Neuronal stem cell (in vitro differentiated cells): ENCODE measurements around the gene MELTF.

Experiments used
- DNase-seq: peaks from one replicate; pipeline ENCODE4 v3.0.0-alpha.2; 2013; ENCODE audit warnings: low spot score
- H2AFZ ChIP-seq: one replicate; pipeline ENCODE4 v1.6.1; 2013; ENCODE audit warnings: mild to moderate bottlenecking, low read length, inconsistent platforms
- H2AK5ac ChIP-seq: 2 replicates; pipeline ENCODE4 v1.6.1; 2013; ENCODE audit warnings: low read depth, mild to moderate bottlenecking, inconsistent platforms, low read length, moderate library complexity, mixed read lengths
- H2BK120ac ChIP-seq: 2 replicates; pipeline ENCODE4 v1.6.1; 2013; ENCODE audit warnings: low read depth, mild to moderate bottlenecking, inconsistent platforms, low read length, moderate library complexity, mixed read lengths
- H2BK12ac ChIP-seq: one replicate; pipeline ENCODE4 v1.6.1; 2013; ENCODE audit warnings: low read length, inconsistent platforms
- H2BK15ac ChIP-seq: 2 replicates; pipeline ENCODE4 v1.6.1; 2013; ENCODE audit warnings: mild to moderate bottlenecking, low read length, inconsistent platforms, mixed read lengths
- H2BK5ac ChIP-seq: one replicate; pipeline ENCODE4 v1.6.1; 2013; ENCODE audit warnings: inconsistent platforms, mild to moderate bottlenecking, low read length, moderate library complexity
- H3K14ac ChIP-seq: one replicate; pipeline ENCODE4 v1.6.1; 2013; ENCODE audit warnings: low read length, inconsistent platforms
- H3K18ac ChIP-seq: 2 replicates; pipeline ENCODE4 v1.6.1; 2013; ENCODE audit warnings: low read length, inconsistent platforms
- H3K23ac ChIP-seq: 2 replicates; pipeline ENCODE4 v1.6.1; 2013; ENCODE audit warnings: low read depth, mild to moderate bottlenecking, mixed read lengths, low read length, inconsistent platforms; ENCODE audit not compliant: poor library complexity
- H3K27ac ChIP-seq: replicated peaks from 3 replicates; pipeline ENCODE4 v1.5.1; 2013; ENCODE audit warnings: low read length, inconsistent platforms
- H3K27me3 ChIP-seq, 3 experiments: 2 replicates each; pipeline ENCODE4 v1.6.1; 2013; ENCODE audit warnings: low read length in 3 of 3, mild to moderate bottlenecking in 2 of 3, inconsistent platforms in 1 of 3, low read depth in 1 of 3, mixed read lengths in 1 of 3, moderate library complexity in 1 of 3; ENCODE audit not compliant: control insufficient read depth in 3 of 3, insufficient read depth in 3 of 3
- H3K36me3 ChIP-seq, 2 donors: replicated peaks in 1 of 2; 2 replicates each; pipeline ENCODE4 v1.6.1; 2013; ENCODE audit warnings: low read length in 2 of 2; ENCODE audit not compliant: control insufficient read depth in 2 of 2, insufficient read depth in 2 of 2
- H3K4ac ChIP-seq: 2 replicates; pipeline ENCODE4 v1.6.1; 2013; ENCODE audit warnings: inconsistent platforms, mild to moderate bottlenecking, low read length, moderate library complexity
- H3K4me1 ChIP-seq, 2 donors: 1 replicate in 1 of 2; 2 replicates in 1 of 2; pipeline ENCODE4 v1.6.1; 2013; ENCODE audit warnings: low read length in 2 of 2, low read depth in 1 of 2; ENCODE audit not compliant: control insufficient read depth in 2 of 2, insufficient read depth in 1 of 2
- H3K4me2 ChIP-seq: one replicate; pipeline ENCODE4 v1.6.1; 2013; ENCODE audit warnings: mild to moderate bottlenecking, low read length, inconsistent platforms; ENCODE audit not compliant: insufficient read depth, poor library complexity, severe bottlenecking
- H3K4me3 ChIP-seq, 2 donors: 2 replicates each; pipeline ENCODE4 v1.5.1; 2013; ENCODE audit warnings: low read length in 2 of 2, mild to moderate bottlenecking in 2 of 2, inconsistent platforms in 1 of 2, moderate library complexity in 1 of 2
- H3K79me1 ChIP-seq: one replicate; pipeline ENCODE4 v1.6.1; 2013; ENCODE audit warnings: low read depth, mild to moderate bottlenecking, inconsistent platforms, low read length, moderate library complexity
- H3K9ac ChIP-seq: one replicate; pipeline ENCODE4 v1.6.1; 2013; ENCODE audit warnings: mild to moderate bottlenecking, low read depth, low read length, inconsistent platforms; ENCODE audit not compliant: poor library complexity
- H3K9me3 ChIP-seq, 2 donors: replicated peaks in 1 of 2; 2 replicates each; pipeline versions ENCODE3 to v1.6.1; 2013; ENCODE audit warnings: low read length in 2 of 2, mild to moderate bottlenecking in 2 of 2, inconsistent platforms in 1 of 2, low read depth in 1 of 2, mixed read lengths in 1 of 2, moderate library complexity in 1 of 2; ENCODE audit not compliant: control insufficient read depth in 2 of 2, insufficient read depth in 1 of 2
- H4K8ac ChIP-seq: one replicate; pipeline ENCODE4 v1.6.1; 2013; ENCODE audit warnings: low read depth, mild to moderate bottlenecking, inconsistent platforms, low read length, moderate library complexity
- H4K91ac ChIP-seq: one replicate; pipeline ENCODE4 v1.6.1; 2013; ENCODE audit warnings: low read length, low read depth, mild to moderate bottlenecking, inconsistent platforms; ENCODE audit not compliant: poor library complexity
- WGBS, 2 donors: extraction: QIAGEN DNeasy Blood & Tissue Kit; methylation state at CpG; one replicate each; pipeline ENCODE4 v1.1.7; 2013; ENCODE audit warnings: missing lambda C conversion rate in 2 of 2, mixed read lengths in 1 of 2; ENCODE audit not compliant: insufficient read length in 2 of 2, insufficient replicate concordance in 1 of 2; ENCODE audit errors: extremely low coverage in 2 of 2; 5-methylcytosine and 5-hydroxymethylcytosine counted together

Gene MELTF

DNA sequence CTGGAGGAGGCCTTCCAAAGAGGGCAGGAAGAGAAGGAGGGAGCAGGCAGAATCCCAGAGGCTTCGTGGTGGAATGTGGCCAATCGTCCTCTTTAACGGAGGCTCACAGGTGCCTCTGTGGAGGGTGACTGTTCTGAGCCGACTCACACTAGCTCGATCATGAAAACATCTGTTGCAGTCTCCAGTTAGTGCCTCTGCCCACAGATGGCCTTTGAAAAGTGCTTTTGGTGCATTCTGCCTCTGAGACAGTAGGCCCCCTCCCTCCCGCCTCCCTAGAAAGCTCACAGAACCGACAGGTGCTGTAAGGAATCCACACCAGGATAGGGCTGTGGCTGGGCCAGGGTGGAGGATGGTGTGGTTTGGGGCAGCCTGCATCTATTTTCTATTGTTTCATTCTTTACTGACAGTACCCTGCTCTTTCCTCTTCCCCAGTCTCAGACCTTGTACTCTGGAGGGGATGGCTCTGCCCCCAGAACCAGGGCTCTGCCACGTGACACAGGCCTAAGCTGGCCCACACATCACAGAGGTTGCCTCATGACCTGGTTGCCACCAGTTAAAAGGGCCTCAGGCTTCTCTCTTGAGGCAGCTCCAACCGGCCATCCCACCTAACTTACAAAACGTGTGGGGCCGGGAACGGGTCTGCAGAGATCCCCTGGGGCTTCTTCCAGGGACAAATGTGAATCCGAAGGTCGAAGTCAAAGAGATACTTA, 33.8 kb downstream of the MELTF start:
- Histone ChIP-seq H3K18ac (no peak overlapping the region), H2AK5ac (no peak overlapping the region), H4K91ac (no peak overlapping the region), H3K4me3 (no peak overlapping the region), H3K4me1 (peaks cover 4 to 6% of the 10 kb centered on the region in 2 donors), H3K4me2 (no peak overlapping the region), H3K27ac (no peak overlapping the region), H3K14ac (no peak overlapping the region), H3K9me3 (peaks cover 0 to 4% of the 10 kb centered on the region in 2 donors), H3K79me1 (peaks cover 4% of the 10 kb centered on the region), H2BK5ac (no peak overlapping the region), H2BK12ac (no peak overlapping the region), H2BK15ac (no peak overlapping the region), H3K27me3 (peaks cover 0 to 5% (median 3%) of the 10 kb centered on the region in 3 experiments), H3K23ac (no peak overlapping the region), H4K8ac (no peak overlapping the region), H3K36me3 (no peaks in the 10 kb centered on the region), H3K9ac (no peak overlapping the region), H2AFZ (peak overlapping the region; percentile 32), H3K4ac (no peak overlapping the region), H2BK120ac (no peak overlapping the region)
- WGBS, 2 donors: no CpG with 5 or more reads among the region's 14 CpGs
- no peak for DNase-seq

GRCh38 chr3:196995027-196995426, 34.6 kb downstream of the MELTF start:
- no peak overlapping the region for H2BK5ac ChIP-seq
- no peaks in the 10 kb centered on the region for H3K36me3 ChIP-seq
- no peak overlapping the region for H2AFZ ChIP-seq
- no peak overlapping the region for H2AK5ac ChIP-seq
- H3K9ac ChIP-seq: peak overlapping the region; percentile 64
- H3K27ac ChIP-seq: no peak overlapping the region
- H4K91ac ChIP-seq: peak overlapping the region; percentile 22
- H3K27me3 ChIP-seq: peaks cover 0 to 5% (median 3%) of the 10 kb centered on the region in 3 experiments
- H3K23ac ChIP-seq: peak overlapping the region; percentile 83
- H3K18ac ChIP-seq: peak overlapping the region; percentile 61
- no peak for DNase-seq
- WGBS, 2 donors: no CpG with 5 or more reads among the region's 19 CpGs
- H2BK15ac ChIP-seq: no peak overlapping the region
- H3K4me3 ChIP-seq: peak overlapping the region in 1 of 2 donors; percentile 70
- peaks cover 4% of the 10 kb centered on the region for H3K79me1 ChIP-seq
- H3K4me2 ChIP-seq: no peak overlapping the region
- H2BK120ac ChIP-seq: no peak overlapping the region
- H4K8ac ChIP-seq: peak overlapping the region; percentile 32
- no peak overlapping the region for H3K4ac ChIP-seq
- H3K4me1 ChIP-seq: peaks cover 4 to 6% of the 10 kb centered on the region in 2 donors
- H3K14ac ChIP-seq: peak overlapping the region; percentile 100
- peak overlapping the region; percentile 63 for H2BK12ac ChIP-seq
- peaks cover 0 to 4% of the 10 kb centered on the region in 2 donors for H3K9me3 ChIP-seq

- H3K27me3 ChIP-seq: peaks cover 0 to 5% (median 3%) of the 10 kb centered on the region in 3 experiments
- no peak overlapping the region for H2BK120ac ChIP-seq
- H3K4me1 ChIP-seq: peaks cover 4 to 6% of the 10 kb centered on the region in 2 donors
- H3K79me1 ChIP-seq: peaks cover 4% of the 10 kb centered on the region
- no CpG with 5 or more reads among the region's 16 CpGs for WGBS, 2 donors
- H3K9ac ChIP-seq: no peak overlapping the region
- H3K14ac ChIP-seq: no peak overlapping the region
- H2AK5ac ChIP-seq: no peak overlapping the region
- no peaks in the 10 kb centered on the region for H3K36me3 ChIP-seq
- no peak overlapping the region for H2BK15ac ChIP-seq
- DNase-seq: no peak
- peak overlapping the region; percentile 78 for H2AFZ ChIP-seq
- no peak overlapping the region for H3K4ac ChIP-seq
- no peak overlapping the region for H2BK5ac ChIP-seq
- peaks cover 0 to 4% of the 10 kb centered on the region in 2 donors for H3K9me3 ChIP-seq
- H3K4me3 ChIP-seq: no peak overlapping the region
- peak overlapping the region; percentile 24 for H3K18ac ChIP-seq
- no peak overlapping the region for H4K8ac ChIP-seq
- no peak overlapping the region for H3K23ac ChIP-seq
- no peak overlapping the region for H4K91ac ChIP-seq
- H3K27ac ChIP-seq: no peak overlapping the region
- H3K4me2 ChIP-seq: no peak overlapping the region
- H2BK12ac ChIP-seq: no peak overlapping the region
Measured at GRCh38 chr3:196994056-196994455, 35.6 kb downstream of the MELTF start.

GRCh38 chr3:196992461-196993065, 37.1 kb downstream of the MELTF start:
- no peak overlapping the region for H2BK5ac ChIP-seq
- H2AFZ ChIP-seq: no peak overlapping the region
- H3K36me3 ChIP-seq: no peaks in the 10 kb centered on the region
- peak overlapping the region; percentile 75 for H2BK12ac ChIP-seq
- peaks cover 0 to 6% (median 3%) of the 10 kb centered on the region in 3 experiments for H3K27me3 ChIP-seq
- DNase-seq: no peak
- peaks cover 0 to 4% of the 10 kb centered on the region in 2 donors for H3K9me3 ChIP-seq
- H2BK120ac ChIP-seq: no peak overlapping the region
- peaks cover 6 to 9% of the 10 kb centered on the region in 2 donors for H3K4me1 ChIP-seq
- H4K91ac ChIP-seq: no peak overlapping the region
- H2BK15ac ChIP-seq: peak overlapping the region; percentile 9
- H3K14ac ChIP-seq: no peak overlapping the region
- H3K4ac ChIP-seq: no peak overlapping the region
- peak overlapping the region in 1 of 2 donors; percentile 38 for H3K4me3 ChIP-seq
- no peak overlapping the region for H3K27ac ChIP-seq
- no peak overlapping the region for H3K4me2 ChIP-seq
- no peak overlapping the region for H3K23ac ChIP-seq
- no peak overlapping the region for H3K18ac ChIP-seq
- WGBS, 2 donors: no CpG with 5 or more reads among the region's 17 CpGs
- H3K79me1 ChIP-seq: peaks cover 4% of the 10 kb centered on the region
- H3K9ac ChIP-seq: no peak overlapping the region
- H4K8ac ChIP-seq: no peak overlapping the region
- no peak overlapping the region for H2AK5ac ChIP-seq
